ENCODE measurements around the gene QARS1. TPM values are rescaled to one million over a fixed set of nuclear protein-coding genes. Genes with fewer than 3 reads are reported as not detected.
A peak's percentile ranks its signal among the peaks of the same experiment; 100 is the strongest.

The QARS1 gene
- total and polyA plus RNA-seq, 2 of the 13 experiments (the other 11 are each of a cell fraction or from before 2014, with no cell fraction given) = 307 to 327 TPM

- no peak for TF ChIP-seq HOXA7 (CRISPR knock-in tag; IDR thresholded peaks at IDR 0.05)
- no peak for TF ChIP-seq CEBPZ (IDR thresholded peaks at IDR 0.05; ENCODE audit: low read length)
- peak; percentile 62; the same call in 1 of the 2 replicates for TF ChIP-seq MTA1 (CRISPR knock-in tag; IDR thresholded peaks at IDR 0.05; ENCODE audit: borderline replicate concordance)
- TF ChIP-seq PBX2 (CRISPR knock-in tag; IDR thresholded peaks at IDR 0.05) = no peak
- no peak for TF ChIP-seq ZNF839 (CRISPR knock-in tag; IDR thresholded peaks at IDR 0.05; ENCODE audit: borderline replicate concordance)
- no peak for TF ChIP-seq HOXA9 (CRISPR knock-in tag; IDR thresholded peaks at IDR 0.05; ENCODE audit: borderline replicate concordance)
- TF ChIP-seq MXD4 (CRISPR knock-in tag; IDR thresholded peaks at IDR 0.05) = no peak
- TF ChIP-seq ZNF24 (IDR thresholded peaks at IDR 0.05) = no peak
- no peak; the same call in 1 of the 2 replicates for TF ChIP-seq FOXA3 (CRISPR knock-in tag; IDR thresholded peaks at IDR 0.05)
- TF ChIP-seq SNRNP70 (IDR thresholded peaks at IDR 0.05; ENCODE audit: low read depth, low read length) = no peak
- TF ChIP-seq TEAD2 (CRISPR knock-in tag; IDR thresholded peaks at IDR 0.05) = no peak
- TF ChIP-seq ZFX (CRISPR knock-in tag; IDR thresholded peaks at IDR 0.05; ENCODE audit: low read depth) = no peak
- 0 out of 2 replicates have a peak, but pooled peaks have one; percentile 14 for TF ChIP-seq STAG1 (CRISPR knock-in tag; IDR thresholded peaks at IDR 0.05)
- TF ChIP-seq GMEB2 (CRISPR knock-in tag; IDR thresholded peaks at IDR 0.05; ENCODE audit: low read depth) = no peak
- TF ChIP-seq ZNF609 (CRISPR knock-in tag; IDR thresholded peaks at IDR 0.05; ENCODE audit: borderline replicate concordance) = 0 out of 2 replicates have a peak, but pooled peaks have one; percentile 11
- no peak for TF ChIP-seq ZNF350 (CRISPR knock-in tag; IDR thresholded peaks at IDR 0.05; ENCODE audit: borderline replicate concordance, low read depth)
- TF ChIP-seq ZNF790 (CRISPR knock-in tag; IDR thresholded peaks at IDR 0.05; ENCODE audit: borderline replicate concordance) = no peak
- no peak for TF ChIP-seq KLF6 (CRISPR knock-in tag; IDR thresholded peaks at IDR 0.05)
Observed at GRCh38 chr3:49134471-49135265, 30.1 kb upstream of the QARS1 start (continued).
